Kidney capillary endothelial cell (primary cell): ENCODE measurements around the gene ARTN.

ENCODE experiments used
- DNase-seq: peaks from one replicate; pipeline ENCODE4 v3.0.0-alpha.2; 2018; ENCODE audit warnings: low spot score

Gene ARTN

GRCh38 chr1:43985984-43986595 is 52.5 kb downstream of the ARTN start:
- no peak for DNase-seq

GRCh38 chr1:43986712-43987111 is 53.1 kb downstream of the ARTN start:
- DNase-seq = no peak
